Colon (tissue), 2 donors: ENCODE measurements around the gene CAMTA1.

Experiments
- FAIRE-seq: peaks from 2 replicates; lab custom pipeline; 2012; peaks lifted over from hg19 to GRCh38; lab: Jason Lieb, UNC
- donor health status: control.
- donor health status: control.

The CAMTA1 gene

GRCh38 chr1:7455796-7456721 lies 670.8 kb downstream of the CAMTA1 start:
- FAIRE-seq = no peak

GRCh38 chr1:7456722-7457082 lies 671.4 kb downstream of the CAMTA1 start:
- no peak for FAIRE-seq

GRCh38 chr1:7457811-7458210 lies 672.6 kb downstream of the CAMTA1 start:
- FAIRE-seq = no peak

- FAIRE-seq = no peak
Observed at GRCh38 chr1:7458946-7459345, 673.7 kb downstream of the CAMTA1 start.

GRCh38 chr1:7459914-7460313 lies 674.7 kb downstream of the CAMTA1 start:
- FAIRE-seq = no peak

GRCh38 chr1:7460807-7461206 lies 675.6 kb downstream of the CAMTA1 start:
- FAIRE-seq = no peak

- no peak for FAIRE-seq
Observed at GRCh38 chr1:7462617-7463016, 677.4 kb downstream of the CAMTA1 start.

GRCh38 chr1:7463526-7463925 lies 678.3 kb downstream of the CAMTA1 start:
- FAIRE-seq = no peak

GRCh38 chr1:7464736-7465135 lies 679.5 kb downstream of the CAMTA1 start:
- no peak for FAIRE-seq

GRCh38 chr1:7467476-7468175 lies 682.4 kb downstream of the CAMTA1 start:
- no peak for FAIRE-seq

GRCh38 chr1:7468248-7468647 lies 683.0 kb downstream of the CAMTA1 start:
- FAIRE-seq = no peak

GRCh38 chr1:7469255-7469938 lies 684.1 kb downstream of the CAMTA1 start:
- FAIRE-seq = no peak

GRCh38 chr1:7470904-7471638 lies 685.8 kb downstream of the CAMTA1 start:
- no peak for FAIRE-seq

GRCh38 chr1:7471836-7472235 lies 686.6 kb downstream of the CAMTA1 start:
- FAIRE-seq = no peak

- FAIRE-seq = no peak
Observed at GRCh38 chr1:7473223-7474142, 688.2 kb downstream of the CAMTA1 start.

GRCh38 chr1:7474143-7474490 lies 688.9 kb downstream of the CAMTA1 start:
- no peak for FAIRE-seq

GRCh38 chr1:7474786-7475502 lies 689.7 kb downstream of the CAMTA1 start:
- no peak for FAIRE-seq

GRCh38 chr1:7475691-7476090 lies 690.4 kb downstream of the CAMTA1 start:
- FAIRE-seq = no peak

GRCh38 chr1:7476402-7476801 lies 691.1 kb downstream of the CAMTA1 start:
- FAIRE-seq = no peak

- FAIRE-seq = no peak
Observed at GRCh38 chr1:7476861-7477547, 691.8 kb downstream of the CAMTA1 start.
